ENCODE results near the gene KCNJ18.
"Not testable (repeated sequence)": the region's sequence is repeated elsewhere in the genome, so short reads cannot be mapped to it uniquely, and the experiment has no call there.

DNA sequence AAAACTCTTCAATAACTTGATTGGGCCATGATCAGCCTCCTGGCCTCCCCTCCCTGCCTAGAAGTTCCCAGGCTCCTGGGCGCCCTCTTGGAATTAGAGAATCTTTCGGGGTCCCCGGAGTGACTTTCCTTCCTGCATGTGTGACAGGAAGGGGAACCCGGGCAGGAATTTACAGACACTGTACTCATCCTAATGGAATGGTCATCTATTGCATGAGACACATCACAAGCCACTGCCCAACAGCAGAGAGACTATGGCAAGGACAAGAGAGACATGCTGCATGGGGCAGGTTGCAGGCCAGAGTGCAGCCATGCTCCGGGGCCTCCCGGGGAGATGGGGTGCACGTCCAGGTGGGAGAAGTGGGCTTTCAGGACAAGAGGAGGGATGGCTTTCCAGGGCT, 29.9 kb downstream of the KCNJ18 start:
- not testable (repeated sequence) for TF ChIP-seq POLR2A (IDR thresholded peaks at IDR 0.05; ENCODE audit: low read length); GATA1 (IDR thresholded peaks at IDR 0.05; ENCODE audit: low read depth, low read length)
